COLO668 (cell line): ENCODE measurements around the gene HCAR3.
"Not testable (repeated sequence)": the region's sequence is repeated elsewhere in the genome, so short reads cannot be mapped to it uniquely, and the experiment has no call there.

Experiments used
- DNase-seq: peaks from one replicate; lab custom pipeline; 2025; ENCODE audit not compliant: unreplicated experiment; lab: John Stamatoyannopoulos, UW

Gene HCAR3

DNA sequence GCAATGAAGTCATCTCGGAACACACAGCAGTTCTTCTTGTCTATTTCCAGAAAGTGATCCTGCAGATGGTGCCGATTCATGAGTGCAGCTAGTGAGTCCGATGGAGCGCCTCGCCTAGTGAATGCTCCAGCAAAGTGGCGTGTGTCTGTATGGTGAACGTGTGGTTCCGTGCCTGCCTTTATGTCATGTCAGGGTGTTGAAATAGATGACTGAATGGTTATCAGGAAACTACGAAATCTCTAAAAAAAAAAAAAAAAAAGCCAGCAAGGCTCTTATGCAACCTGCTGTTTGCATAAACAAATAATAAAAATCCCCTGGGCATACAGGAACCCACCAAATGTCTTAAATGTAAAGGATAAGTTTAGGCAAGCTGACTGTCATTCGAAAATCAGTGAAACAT, at the start of gene HCAR3:
Gene HCAR3 (minus strand): TSS at position 154 of the 400 bp plus-strand sequence. CDS start 74 bp downstream, at position 80.
- DNase-seq, result not testable (repeated sequence)

GRCh38 chr12:122757568-122757967, 41.0 kb upstream of the HCAR3 start:
- DNase-seq, result no peak

DNA sequence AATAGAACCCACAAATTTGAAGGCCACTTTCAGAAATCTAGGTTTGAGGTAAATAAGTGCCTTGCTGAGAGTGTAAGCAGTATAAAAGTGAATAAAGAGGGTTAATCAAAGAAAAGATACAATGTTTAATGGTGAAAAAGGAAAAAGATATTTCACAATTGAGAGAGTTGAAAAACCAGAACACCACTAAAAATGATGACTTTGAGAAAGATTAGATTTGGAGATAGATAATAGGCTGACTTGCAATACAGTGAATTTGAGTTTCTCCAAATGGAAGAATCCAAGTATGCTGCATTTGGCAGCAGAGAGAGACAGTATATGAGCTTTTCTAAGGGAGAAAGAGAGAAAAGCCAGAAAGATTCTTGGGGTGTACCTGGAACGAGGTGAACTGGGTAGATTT, 38.2 kb upstream of the HCAR3 start:
- DNase-seq, result no peak

GRCh38 chr12:122753319-122753650, 36.7 kb upstream of the HCAR3 start:
- DNase-seq, result no peak

GRCh38 chr12:122752464-122753318, 36.1 kb upstream of the HCAR3 start, which contains the start of gene DENR:
Gene DENR (plus strand): TSS chr12:122752824. CDS start chr12:122753702, 878 bp downstream.
- DNase-seq, result peak; percentile 99

GRCh38 chr12:122750781-122751515, 34.3 kb upstream of the HCAR3 start:
- not testable (repeated sequence) for DNase-seq

- no peak for DNase-seq
These were observed 33.1 kb upstream of the HCAR3 start for GRCh38 chr12:122749569-122750332.

- DNase-seq, result no peak
These were observed 30.9 kb upstream of the HCAR3 start for GRCh38 chr12:122747224-122748135.

DNA sequence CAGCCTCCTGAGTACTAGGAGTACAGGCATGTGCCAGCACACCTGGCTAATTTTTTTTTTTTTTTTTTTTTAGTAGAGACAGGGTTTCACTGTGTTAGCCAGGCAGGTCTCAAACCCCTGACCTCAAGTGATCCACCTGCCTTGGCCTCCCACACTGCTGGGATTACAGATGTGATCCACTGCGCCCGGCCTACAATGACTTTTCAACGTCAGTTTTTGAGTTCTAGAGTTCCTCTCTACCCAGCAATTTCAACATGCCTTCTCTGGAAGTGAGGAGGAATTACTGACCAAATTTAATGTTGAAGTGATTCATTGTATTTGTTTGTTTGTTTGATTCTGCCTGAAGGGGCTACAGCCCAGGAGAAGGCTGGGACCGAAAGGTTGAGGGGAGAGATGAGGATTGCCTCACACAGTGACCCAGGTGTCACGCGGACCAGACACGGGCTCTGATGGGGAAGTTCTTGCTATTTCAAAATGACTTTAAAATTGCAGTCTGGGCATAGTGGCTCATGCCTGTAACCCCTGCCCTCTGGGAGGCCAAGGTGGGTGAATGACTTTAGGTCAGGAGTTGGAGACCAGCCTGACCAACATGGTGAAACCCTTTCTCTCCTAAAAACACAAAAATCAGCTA, 27.4 kb upstream of the HCAR3 start:
- DNase-seq, result no peak

DNA sequence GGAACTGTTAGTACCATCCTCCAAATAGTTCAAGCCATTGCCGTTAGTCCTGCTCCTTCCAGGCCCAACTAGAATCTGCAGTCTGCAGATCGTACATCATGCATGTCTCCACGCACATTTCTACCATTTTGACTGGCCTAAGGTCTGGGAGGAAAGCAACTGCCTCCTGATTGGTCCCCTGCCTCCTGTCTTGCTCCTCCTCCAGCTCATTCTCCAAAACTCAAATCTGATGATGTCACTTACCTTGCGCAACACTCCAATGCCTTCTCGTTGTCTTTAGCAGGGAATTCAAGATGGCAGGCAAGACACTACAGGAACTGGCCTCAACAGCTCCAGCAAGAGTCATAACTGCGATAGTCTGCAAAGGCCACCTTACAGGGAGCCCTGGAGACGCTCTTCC, 23.7 kb upstream of the HCAR3 start:
- DNase-seq, result no peak

DNA sequence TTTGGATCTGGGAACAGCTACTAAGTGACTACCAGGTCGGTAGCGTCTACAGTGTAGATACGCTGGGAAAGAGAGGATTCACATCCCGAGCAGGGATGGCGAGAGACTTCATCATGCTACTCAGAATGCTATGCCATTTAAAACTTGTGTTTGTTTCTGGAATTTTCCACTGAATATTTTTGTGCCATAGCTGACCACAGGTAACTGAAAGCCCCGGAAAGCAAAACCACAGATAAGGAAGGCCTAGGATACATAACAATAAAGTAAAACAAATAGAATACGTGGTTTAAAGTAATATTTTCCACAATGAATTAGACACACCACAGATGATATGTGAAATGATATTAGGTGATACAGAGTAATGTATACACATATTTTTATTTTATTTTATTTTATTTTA, 22.0 kb upstream of the HCAR3 start:
- DNase-seq, result no peak

- DNase-seq, result no peak
These were observed 16.0 kb upstream of the HCAR3 start for GRCh38 chr12:122732611-122733010.

- DNase-seq, result no peak
These were observed 15.6 kb upstream of the HCAR3 start for GRCh38 chr12:122732170-122732569.

DNA sequence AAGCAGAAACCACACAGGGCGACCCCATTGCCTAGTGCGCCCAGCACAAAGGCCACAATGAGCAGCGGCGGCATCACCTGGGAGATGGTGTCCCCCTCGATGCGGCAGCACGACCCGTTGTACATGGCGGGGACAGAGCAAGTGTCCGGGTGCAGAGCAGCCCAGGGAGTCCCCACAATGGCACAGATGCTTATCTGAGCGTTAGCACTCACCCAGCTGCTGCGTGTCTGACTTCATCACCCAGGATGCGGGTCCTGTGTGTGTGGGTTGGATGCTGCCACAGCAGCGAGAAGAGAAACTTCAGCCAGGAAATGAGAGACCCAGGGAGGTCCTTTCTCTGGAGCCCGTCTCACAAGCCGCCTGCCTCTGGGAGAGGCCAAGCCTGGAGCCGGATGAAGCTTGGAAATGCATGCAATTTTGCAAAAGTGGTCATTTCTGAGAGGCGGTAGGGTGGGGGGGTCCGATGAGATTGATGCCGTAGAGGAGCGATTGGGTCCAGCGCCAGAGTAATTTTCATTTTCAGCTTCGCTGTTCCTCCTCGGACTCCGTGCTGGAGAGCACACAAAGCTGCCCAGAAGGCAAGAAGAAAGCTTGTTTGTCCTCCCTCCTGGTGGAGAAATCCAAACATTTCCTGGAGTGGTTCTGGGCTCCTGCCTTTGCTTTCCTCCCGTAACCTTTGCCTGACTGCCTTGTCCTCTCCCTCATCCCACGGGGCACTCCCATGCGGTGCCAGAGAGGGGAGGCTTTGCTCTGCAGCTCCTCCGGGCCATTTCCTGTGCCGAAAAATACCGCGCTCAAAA, 13.8 kb upstream of the HCAR3 start, which contains the start of gene HCAR1:
Gene HCAR1 (minus strand): TSS at position 630 of the 800 bp plus-strand sequence. CDS start 505 bp downstream, at position 125.
- DNase-seq, result peak; percentile 51

DNA sequence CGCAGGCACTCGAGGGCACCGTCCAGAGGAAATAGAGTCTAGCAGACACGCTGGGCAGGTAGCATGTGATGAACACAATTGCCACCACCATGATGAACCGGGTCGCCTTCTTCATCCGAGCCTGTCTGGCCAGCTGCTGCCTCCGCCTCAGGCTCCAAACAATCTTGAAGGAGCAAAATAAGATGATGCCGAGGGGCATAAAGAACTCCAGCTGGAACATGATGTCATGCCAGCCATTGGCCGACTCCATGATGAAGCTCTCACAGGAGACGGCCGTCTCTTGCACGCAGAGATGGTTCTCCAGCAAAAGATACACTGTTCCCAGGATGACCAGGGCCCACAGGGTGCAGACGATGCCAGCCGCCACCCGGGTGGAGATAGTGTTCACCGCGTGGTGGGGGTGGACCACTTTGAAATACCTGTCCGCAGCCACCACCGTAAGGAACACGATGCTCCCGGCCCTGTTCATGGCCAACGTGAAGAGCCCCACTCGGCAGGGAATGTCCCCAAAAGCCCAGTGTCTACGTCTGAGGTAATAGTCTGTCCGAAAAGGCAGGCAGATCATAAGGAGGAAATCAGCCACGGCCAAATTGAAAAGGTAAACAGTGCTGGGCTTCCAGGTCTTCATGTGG, 13.1 kb upstream of the HCAR3 start:
- DNase-seq, result no peak

DNA sequence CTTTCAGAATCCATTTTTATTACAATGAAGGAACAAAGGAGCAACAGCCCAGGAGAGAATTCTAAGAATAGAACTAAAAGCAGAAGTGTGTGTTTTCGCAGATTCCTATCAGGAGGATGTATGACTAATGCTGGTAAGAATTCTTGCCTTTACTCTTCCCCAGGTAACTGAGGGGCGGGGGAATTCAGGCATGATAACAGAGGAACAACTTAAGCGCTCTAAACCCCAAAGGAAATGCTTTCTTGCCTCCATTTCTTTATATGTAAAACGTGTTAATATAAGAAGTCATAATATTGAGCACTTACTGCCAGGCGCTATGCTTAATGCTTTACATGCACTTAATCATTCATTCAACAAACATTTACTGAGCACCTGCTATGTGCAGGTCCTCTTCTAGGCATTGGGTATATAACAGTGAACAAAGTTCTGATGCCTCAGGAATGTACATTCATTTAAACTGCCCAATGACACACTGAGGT, 9.5 kb upstream of the HCAR3 start:
- DNase-seq, result no peak

DNA sequence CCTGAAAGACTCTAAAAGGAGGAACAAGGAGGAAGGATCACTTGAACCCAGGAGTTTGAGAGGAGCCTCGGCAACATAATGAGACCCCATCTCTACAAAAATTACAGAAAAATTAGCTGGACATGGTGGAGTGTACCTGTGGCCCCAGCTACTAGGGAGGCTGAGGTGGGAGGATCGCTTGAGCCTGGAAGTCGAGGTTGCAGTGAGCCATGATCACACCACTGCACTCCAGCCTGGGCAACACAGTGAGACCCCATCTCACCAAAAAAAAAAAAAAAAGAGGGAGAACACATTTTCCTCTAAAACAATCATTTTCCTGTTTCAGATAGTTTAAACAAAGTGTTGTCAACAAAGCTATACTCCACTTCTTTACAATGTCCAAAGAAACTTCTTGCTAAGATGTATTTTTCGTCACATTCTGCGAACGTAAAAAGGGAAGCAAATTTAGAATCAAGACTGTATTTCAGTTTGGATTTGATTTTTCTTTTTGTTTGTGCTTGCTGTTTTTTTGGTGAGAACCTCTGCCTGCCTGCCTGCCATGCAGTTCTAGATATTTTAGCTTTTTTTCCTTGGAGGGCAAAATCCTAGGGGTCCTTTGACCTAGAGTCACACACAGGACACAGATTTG, 9.0 kb upstream of the HCAR3 start:
- DNase-seq, result no peak
